Measurements from ENCODE around the gene ARHGAP30.

The ARHGAP30 gene

DNA sequence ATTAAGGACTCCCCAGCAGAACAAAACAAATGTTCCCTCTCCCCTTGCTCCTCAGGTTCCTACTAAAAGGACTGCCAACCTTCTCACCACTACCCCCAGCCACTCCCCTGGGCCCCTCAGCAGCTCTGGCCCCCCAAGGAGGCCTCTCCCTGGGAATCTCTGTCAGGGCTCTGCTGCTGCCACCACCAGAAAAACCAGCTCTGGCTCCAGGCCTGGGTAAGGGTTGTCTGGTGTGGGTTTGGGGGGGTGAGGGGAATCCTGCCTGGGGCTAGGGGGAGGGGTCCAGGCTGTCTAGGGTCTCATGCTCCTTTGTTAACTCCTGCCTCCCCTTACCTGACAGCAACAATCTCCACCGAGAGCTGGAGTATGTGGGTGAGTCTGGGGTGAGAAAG is 14.9 kb upstream of the ARHGAP30 start:
- no peak overlapping the region for H3K4me3 ChIP-seq (replicated peaks in 1 of 2; ENCODE audit: low read depth in 2 of 2, low read length in 2 of 2)
- no peak for DNase-seq (ENCODE audit: low read depth in 2 of 2)
- TF ChIP-seq CTCF (IDR thresholded peaks at IDR 0.05; ENCODE audit: low read depth, low read length): no peak

DNA sequence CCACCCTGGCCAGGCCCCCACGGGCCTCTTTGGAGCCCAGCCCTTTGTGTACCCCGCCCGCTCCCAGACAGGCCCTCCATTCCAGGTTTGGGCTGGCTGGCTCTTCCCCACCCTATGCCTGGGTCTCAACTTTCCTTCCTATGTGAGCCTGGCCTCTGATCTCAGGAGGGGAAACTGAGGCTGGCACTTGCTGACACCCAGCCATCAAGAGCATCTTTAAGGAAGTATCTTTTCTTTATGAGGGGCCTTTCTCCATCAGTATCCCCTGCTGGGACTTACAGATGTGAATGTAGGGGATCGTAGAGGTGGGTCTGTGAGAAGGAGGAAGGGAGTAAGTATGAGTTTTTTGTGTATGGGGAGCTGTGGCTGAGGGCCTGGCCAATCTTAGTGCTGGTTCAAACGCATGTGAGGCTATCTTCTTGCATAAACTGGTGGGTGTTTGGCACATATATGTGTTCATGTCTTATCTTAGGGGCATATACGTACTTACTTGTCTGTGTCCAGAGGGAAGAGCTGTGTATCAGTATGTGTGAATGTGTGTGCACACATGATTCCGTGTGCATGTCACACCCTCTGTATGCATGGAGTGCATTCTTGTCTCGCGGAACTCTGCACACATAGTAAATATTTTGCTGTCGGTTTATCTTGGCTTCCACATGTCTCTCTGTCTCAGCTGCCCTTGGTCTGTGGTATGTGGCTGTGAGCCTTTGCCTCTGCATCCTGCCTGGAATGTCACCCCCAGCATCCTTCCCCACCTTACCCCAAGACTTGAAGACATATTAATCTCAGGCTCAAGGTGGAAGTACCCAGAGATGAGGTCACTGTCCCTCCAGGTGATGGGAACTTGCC is 14.3 kb upstream of the ARHGAP30 start:
- H3K4me3 ChIP-seq (replicated peaks in 1 of 2; ENCODE audit: low read depth in 2 of 2, low read length in 2 of 2): no peak overlapping the region
- no peak for TF ChIP-seq CTCF (IDR thresholded peaks at IDR 0.05; ENCODE audit: low read depth, low read length)
- peak; percentile 26 to 34 for DNase-seq (ENCODE audit: low read depth in 2 of 2)

DNA sequence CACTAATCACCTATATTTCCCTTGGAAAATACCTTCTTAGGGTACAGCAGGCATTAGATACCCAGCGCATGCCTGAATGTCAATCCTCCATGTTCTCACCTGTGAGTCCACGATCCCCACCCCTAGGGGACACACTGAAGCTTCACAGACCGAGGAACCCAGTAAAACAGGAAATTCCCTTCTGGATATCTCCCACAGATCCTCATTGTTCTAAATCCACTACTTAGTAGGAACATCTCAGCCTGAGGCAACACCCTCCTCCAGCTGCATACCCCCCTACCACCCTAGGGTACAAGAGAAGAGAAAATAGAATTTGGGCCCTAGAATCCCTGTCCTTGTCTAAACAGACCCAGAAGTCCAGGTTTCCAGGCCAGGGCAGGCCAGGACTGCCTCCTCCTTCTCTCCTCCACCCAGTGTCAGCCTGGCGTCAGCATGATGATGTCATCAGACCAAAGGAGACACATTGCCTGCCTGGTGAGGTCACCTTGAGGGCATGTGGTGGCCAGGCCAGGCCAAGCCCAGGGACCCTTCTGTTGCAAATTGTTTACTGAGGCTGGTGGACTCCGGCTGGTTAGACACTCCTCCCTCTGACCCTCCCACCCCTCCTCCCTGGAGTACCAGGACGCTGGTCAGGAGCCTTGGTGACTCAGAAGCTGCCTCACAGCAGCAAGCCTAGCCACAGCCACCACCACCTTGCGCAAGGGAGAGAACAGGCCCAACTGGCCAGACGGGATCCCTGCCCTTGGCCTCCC is 13.5 kb upstream of the ARHGAP30 start:
- peak; percentile 86 to 96 for DNase-seq (ENCODE audit: low read depth in 2 of 2)
- TF ChIP-seq CTCF (IDR thresholded peaks at IDR 0.05; ENCODE audit: low read depth, low read length): no peak
- H3K4me3 ChIP-seq (replicated peaks in 1 of 2; ENCODE audit: low read depth in 2 of 2, low read length in 2 of 2): no peak overlapping the region

DNA sequence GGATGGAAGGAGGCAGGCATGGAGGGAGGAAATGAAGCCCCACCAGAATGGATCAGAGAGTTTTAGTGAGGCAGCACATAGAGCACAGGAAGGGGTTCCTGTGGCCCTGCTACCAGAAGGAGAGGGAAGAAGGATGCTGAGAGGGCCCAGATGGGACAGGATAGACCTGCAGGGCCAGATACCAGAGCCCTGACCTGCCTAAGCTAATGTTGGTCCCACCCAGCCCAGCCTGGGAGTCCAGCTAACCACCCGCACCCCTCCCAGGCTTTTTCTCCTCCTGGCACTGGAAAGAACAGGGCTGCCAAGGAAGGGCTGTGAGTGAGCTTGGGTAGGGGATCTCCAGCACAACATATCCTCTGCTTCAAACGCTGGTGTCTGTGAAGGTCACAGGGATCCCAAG is 12.8 kb upstream of the ARHGAP30 start:
- DNase-seq (ENCODE audit: low read depth in 2 of 2): no peak
- no peak for TF ChIP-seq CTCF (IDR thresholded peaks at IDR 0.05; ENCODE audit: low read depth, low read length)
- H3K4me3 ChIP-seq (replicated peaks in 1 of 2; ENCODE audit: low read depth in 2 of 2, low read length in 2 of 2): no peak overlapping the region

GRCh38 chr1:161081519-161081918 is 11.8 kb upstream of the ARHGAP30 start:
- H3K4me3 ChIP-seq (replicated peaks in 1 of 2; ENCODE audit: low read depth in 2 of 2, low read length in 2 of 2): no peak overlapping the region
- no peak for DNase-seq (ENCODE audit: low read depth in 2 of 2)
- TF ChIP-seq CTCF (IDR thresholded peaks at IDR 0.05; ENCODE audit: low read depth, low read length): no peak

GRCh38 chr1:161080441-161081405 is 11.0 kb upstream of the ARHGAP30 start:
- TF ChIP-seq CTCF (IDR thresholded peaks at IDR 0.05; ENCODE audit: low read depth, low read length): no peak
- peak in 1 of 2 donors; percentile 58 for DNase-seq (ENCODE audit: low read depth in 2 of 2)
- H3K4me3 ChIP-seq (replicated peaks in 1 of 2; ENCODE audit: low read depth in 2 of 2, low read length in 2 of 2): no peak overlapping the region

Measured in cardiac fibroblast (primary cell).